ENCODE data around the gene HCK. TPM values are rescaled to one million over a fixed set of nuclear protein-coding genes. Genes with fewer than 3 reads are reported as not detected.

HCK gene
- total RNA-seq, 1 donor from 2014 or later: 35.1 TPM

DNA sequence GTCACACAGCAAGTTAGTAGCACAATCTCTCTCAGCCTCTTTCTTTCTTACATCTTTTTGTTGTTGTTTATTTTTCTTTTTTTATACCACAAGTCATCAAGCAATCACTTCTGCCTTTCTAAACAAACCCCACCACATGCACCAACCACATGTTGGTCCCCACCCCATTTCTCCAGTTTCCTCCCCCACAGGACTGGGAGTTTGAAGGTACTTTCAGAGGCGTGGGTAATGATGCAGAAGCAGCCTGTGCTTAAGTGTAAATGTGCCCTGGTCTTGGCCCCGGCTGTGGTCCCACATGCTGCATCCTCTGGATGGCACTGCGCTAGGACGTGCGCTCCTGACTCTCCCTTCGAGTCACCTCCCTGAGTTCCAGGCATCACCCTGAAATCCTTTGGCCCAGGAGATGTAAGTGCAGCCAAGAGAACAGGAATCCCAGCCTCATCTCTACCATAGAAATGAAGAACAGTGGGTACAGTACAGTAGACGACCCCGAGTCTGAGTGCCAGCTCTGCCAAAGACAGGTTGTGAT, 5.7 kb downstream of the HCK start:
- DNase-seq (ENCODE audit: low spot score): no peak

DNA sequence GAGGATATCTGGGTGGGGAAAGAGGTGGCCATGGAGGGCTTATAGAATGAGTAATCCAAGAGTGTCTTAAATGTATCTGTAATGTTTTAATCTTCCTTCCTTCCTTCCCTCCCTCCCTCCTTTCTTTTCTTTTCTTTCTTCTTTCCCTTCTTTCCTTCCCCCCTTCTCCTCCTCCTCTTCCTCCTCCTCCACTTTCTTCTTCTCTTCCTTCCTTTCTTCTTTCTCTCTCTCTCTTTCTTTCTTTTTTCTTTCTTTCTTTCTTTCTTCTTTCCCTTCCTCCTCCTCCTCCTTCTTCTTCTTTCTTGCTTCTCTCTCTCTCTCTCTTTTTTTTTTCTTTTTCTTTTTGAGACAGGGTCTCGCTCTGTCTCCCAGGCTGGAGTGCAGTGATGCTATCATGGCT, 7.1 kb downstream of the HCK start:
- no peak for DNase-seq (ENCODE audit: low spot score)

DNA sequence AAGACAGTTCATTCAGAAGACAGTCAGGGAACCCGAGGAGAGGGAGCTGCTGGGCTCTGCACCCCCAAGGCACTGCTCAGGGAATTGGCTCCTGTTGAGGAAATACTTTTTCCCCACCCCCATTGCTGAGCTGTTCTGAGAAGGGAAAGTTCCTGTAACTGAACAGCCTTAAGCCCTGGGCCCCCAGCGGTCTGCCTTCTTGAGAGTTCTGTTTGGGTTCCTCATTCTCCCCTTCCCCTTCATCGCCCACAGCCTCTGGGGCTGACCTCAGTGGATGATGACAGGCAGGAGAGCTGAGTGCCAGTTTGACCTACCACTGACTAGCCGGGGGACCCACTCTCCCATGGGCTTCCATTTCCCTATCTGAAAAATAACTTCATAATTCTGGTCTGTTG, 10.7 kb downstream of the HCK start:
- no peak for DNase-seq (ENCODE audit: low spot score)

DNA sequence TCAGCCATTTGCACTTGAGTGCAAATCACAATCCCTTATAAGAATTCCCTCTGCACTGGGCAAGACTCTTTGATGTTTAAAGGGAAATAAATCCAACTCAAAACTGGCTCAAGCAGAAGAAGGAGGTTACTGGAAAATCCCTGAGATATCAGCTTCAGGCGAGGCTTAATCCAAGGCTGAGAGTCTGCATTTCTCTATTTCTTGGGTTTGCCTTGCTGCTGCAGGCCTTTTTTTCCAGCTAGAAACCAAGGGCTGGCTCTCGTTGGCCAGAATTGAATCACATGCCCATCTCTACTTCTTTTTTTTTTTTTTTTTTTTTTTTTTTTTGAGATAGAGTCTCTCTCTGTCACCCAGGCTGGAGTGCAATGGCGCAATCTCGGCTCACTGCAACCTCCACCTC, 11.7 kb downstream of the HCK start:
- no peak for DNase-seq (ENCODE audit: low spot score)

DNA sequence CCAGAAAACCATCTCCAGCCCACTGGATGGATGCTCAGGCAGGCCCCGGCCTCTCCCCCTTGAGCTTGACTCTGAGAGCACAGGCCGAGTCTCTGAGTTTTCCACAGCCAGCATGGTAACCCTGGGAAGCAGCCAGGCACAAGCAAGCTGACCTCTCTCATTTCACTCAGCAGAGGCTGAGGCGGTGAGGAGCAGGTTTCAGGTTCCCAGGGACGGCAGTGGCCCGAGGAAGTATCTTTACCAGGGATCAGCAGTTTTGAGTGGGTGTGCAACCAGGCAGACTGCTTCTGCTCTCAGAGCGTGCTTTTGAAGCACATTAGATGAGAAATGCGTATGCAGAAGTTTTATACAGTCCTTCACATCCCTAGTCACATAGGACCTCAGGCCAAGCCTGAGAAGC, 12.6 kb downstream of the HCK start:
- no peak for DNase-seq (ENCODE audit: low spot score)

DNA sequence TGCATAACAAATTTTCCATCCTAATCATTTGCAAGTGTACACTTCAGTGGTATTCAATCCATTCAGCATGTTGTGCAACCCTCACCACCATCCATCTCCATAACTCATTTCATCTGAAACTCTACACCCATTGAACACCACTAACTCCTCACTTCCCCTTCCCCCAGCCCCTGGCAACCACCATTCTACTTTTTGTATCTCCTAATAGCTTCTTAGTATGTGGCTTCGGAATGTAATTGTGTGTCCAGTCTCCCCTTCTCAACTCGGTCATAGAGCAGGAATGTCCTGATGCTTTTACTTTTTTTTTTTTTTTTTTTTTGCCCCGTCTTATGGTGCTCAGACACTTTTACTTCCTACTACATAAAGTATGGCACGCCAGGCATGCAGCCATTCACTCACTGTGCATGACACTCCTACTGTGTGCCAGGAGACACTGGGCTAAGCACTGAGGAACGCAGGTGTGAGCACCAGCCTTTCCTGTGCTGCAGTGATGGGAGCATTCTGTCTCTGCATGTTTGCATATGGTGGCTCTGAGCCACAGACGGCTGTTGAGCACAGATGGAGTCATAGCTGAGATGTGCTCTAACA, 15.3 kb downstream of the HCK start:
- DNase-seq (ENCODE audit: low spot score): no peak

DNA sequence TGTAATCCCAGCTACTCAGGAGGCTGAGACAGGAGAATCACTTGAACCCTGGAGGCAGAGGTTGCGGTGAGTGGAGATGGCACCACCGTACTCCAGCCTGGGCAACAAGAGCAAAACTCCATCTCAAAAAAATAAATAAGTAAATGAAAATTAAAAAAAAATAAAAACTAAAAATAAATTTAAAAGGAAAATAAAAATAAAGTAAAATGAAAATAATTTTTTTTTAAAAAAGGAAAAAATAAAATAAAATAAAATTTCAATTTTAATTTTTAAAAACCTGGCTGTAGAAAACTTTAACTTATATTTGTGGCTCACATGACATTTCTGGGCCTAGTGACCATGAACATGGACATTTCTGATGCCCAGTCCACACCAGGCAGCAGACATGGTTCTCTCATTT, 16.1 kb downstream of the HCK start:
- no peak for DNase-seq (ENCODE audit: low spot score)

DNA sequence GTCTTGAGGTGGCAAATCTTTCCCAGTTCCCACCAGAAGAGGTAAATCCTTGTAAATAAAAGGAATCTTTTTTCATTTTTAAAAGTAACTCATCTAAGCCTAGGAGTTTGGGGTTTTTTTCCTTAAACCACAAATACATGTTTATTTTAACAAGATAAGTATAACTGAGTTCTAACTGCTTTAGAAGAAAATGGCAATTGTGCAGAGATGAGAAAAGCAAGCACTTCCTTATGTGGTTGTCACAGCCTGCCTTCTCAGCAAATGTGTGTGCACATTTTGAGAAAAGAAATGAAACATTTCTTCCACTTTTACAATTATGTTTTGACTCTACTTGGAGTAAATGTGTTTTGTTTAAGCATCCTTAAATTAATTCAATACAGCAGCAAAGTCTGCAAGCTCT, 17.7 kb downstream of the HCK start:
- no peak for DNase-seq (ENCODE audit: low spot score)

DNA sequence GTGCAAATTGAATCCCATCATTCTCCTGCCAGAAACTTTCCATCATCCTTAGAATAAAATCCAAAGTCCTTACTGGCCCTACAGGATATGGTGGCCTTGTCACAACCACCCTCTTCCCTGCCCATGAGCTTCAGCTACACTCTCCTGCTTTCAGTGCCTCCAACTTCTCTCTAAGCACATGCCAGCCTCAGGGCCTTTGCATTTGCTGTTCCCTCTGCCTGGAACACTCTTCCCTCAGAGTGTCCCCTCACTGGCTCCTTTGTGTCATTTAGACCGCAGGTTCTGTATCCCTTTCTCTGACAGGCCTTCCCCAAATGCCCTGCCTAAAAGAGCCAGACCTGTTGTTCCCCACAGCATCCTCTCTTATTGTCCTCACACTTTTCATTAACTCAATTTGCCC, 18.2 kb downstream of the HCK start:
- DNase-seq (ENCODE audit: low spot score): no peak

DNA sequence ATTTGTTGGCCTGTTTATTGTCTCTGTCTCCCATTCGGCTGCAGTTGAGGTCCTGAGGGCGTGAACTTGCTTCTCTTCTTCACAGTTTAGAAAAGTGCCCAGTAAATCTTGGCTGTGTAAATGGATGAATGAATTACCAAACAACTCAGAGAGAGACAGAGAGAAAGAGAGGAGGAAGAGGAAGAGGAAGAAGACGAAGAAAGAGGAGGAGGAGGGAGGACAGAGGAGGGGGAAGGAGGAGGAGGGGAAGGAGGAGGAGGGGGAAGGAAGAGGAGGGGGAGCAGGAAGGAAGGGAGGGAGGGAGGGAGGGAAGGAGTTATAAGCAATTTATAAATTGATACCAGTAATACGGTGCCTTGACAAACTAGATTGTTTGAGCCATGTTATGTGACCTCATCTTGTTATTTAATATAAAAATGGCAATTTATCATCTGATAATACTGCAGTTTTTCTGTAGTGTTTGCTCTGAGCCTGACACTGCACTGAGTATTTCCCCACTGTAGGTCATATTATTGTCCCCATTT, 18.7 kb downstream of the HCK start:
- no peak for DNase-seq (ENCODE audit: low spot score)

DNA sequence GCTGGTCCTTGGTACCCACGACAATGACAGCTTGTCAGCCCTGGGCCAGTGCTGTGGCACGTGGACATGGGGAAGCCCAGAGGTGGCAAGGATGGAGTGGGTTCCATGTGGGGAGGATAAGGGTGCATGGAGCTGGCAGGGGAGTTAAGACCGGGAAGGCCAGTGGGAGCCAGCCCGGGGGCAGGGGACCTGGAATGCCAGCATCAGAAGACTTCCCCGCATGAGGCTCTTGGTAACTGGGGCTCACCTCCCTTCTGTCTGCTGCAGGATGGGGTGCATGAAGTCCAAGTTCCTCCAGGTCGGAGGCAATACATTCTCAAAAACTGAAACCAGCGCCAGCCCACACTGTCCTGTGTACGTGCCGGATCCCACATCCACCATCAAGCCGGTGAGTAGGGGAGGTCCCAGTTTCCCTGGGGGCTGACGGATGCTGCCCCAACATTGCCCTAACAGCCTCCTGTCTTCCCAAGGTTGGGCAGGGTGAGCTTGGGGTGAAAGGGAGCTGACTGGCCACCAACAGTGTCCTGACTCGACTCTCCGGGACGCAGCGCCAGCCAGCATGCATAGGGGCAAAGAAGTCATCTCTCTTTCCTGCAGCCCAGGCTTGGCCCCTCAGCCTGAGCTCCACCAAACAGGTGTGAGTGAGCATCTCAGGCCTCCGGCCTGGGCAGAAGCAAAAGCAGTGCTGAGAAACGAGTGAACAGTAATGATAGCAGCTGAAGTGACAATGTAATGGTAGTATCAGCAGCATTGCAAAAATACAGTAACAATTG, 19.5 kb downstream of the HCK start:
- DNase-seq (ENCODE audit: low spot score): no peak

DNA sequence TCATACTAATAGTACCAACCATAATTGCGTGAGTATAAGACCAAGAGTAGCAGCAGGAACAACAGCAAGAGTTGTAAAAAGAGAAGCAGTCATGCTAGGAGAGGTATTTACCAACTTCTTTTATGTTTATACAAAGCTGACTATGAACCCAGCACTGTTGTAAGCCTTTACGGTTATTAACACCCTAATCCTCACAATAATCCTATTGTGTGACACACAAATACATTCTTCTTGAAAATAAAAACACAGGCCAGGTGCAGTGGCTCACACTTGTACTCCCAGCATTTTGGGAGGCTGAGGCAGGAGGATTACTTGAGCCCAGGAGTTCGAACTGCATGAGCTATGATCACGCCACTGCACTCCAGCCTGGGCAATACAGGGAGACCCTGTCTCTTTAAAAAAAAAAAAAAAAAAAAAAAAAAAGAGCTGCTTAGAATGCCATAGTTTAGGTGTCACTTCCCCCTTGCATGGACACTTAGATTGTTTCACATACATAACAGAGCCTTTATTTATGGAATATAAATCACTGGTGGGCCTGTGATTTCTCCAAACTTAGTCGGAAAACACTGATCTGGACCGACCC, 20.2 kb downstream of the HCK start:
- DNase-seq (ENCODE audit: low spot score): no peak

DNA sequence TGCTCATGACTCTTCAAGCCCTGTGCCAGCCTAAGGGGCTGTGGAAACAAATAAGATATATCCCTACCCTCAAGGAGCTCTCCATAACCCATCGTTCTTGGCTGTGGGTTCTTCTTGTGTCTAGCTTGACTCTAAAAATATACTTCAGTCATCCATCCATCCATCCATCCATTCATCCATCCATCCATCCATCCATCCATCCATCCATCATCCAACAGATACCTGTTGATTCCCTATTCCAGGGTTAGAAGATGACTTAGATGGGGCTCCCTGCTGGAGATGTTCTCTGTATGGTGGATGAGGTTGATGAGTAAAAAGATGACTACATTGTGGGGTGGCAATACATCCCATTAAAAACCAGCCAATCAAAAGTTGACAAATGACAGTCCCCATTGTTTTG, 23.5 kb downstream of the HCK start:
- no peak for DNase-seq (ENCODE audit: low spot score)

DNA sequence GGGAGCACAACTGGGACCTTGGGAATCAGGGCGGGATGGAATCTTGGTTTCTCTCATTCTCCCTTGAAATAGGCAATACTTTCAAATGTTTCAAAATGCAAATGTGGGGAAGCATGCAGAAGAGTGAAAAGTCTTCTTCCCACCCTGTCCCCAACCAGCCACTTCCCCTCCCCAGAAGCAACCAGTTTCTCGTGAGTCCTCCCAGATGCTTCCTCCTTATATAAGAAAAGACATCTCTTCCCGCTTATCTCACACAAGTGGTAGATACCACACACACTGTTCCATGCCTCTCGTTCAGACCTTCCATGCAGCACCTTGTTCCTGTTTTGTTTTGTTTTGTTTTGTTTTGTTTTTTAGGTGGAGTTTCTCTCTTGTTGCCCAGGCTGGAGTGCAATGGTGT, 25.1 kb downstream of the HCK start:
- DNase-seq (ENCODE audit: low spot score): no peak

DNA sequence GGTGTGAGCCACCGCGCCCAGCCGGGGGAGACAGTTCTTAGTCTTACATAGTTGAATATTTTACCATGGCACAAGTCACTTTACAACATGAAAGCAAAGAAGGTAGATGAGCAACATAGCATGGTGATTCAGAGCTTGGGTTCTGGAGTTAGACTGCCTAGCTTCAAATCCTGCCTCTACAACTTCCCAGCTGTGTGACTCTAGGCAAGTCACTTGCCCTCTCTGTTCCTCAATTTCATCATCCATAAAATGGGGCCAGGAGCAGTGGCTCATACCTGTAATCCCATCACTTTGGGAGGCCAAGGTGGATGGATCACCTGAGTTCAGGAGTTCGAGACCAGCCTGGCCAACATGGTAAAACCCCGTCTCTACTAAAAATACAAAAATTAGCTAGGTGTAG, 26.3 kb downstream of the HCK start:
- no peak for DNase-seq (ENCODE audit: low spot score)

DNA sequence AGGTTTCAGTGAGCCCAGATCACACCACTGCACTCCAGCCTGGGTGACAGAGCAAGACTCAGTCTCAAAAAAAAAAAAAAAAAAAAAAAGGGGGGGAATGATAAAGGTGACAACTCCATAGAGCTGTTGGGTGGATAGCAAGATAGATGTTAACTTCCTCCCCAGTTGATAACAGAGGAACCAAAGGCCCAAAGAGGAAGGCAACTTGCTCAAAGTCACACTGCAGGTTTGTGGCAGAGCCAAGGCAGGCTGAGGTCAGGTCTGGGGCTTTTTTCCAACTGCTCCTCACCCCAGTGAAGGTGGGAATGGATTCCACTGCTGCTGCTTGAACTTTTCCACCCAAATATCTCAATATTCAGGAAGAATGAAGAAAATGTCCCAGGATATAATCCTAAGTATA, 26.7 kb downstream of the HCK start:
- no peak for DNase-seq (ENCODE audit: low spot score)

DNA sequence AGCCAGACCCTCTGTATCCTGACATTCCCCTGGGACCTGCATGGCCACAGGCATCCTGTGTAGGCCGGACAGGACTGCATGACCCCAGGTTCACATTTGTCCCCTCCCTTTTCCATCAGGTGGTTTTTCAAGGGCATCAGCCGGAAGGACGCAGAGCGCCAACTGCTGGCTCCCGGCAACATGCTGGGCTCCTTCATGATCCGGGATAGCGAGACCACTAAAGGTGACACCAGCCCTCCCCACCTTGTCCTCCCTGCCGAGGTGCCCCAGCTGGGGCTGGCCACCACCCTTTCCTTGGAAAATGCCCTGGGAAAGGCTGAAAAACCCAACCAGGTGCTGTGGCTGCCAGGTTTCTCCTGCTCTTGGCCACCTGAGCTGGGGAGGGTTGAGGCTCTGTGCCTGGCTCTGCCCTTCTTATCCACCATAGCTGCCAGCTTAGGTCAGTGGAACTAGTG, 27.6 kb downstream of the HCK start:
- no peak for DNase-seq (ENCODE audit: low spot score)

DNA sequence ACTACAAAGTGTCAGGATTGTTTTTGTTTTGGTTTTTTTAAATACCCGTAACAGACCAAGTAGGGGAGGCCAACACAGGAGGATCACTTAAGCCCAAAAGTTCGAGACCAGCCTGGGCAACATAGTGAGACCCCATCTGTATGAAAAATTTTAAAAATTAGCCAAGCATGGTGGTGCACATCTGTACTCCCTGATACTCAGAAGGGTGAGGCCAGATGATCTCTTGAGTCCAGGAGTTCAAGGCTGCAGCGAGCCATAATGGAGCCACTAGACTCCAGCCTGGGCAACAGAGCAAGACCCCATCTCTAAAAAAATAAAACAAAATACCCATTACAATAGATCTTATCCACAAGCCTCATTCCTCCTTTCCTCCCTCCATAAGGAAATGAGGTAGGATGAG, 28.7 kb downstream of the HCK start:
- no peak for DNase-seq (ENCODE audit: low spot score)

DNA sequence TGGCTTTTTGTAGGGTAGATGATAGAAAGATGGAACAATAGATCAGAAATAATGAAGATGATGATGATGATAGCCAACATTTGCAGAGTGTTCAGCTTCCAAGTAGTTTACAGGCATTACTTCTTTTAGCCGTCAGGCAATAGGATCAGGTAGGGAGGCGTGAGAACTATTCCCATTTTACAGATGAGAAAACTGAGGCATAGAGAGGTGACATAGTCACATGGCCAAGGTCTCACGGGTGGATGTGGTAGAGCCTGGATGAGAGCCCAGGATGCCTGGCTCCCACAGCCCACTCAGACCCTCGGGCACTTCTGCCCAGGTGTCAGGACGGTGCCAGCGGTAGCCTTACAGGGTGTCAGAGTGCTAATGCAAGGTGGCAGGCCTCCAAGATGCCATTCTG, 31.4 kb downstream of the HCK start:
- no peak for DNase-seq (ENCODE audit: low spot score)

DNA sequence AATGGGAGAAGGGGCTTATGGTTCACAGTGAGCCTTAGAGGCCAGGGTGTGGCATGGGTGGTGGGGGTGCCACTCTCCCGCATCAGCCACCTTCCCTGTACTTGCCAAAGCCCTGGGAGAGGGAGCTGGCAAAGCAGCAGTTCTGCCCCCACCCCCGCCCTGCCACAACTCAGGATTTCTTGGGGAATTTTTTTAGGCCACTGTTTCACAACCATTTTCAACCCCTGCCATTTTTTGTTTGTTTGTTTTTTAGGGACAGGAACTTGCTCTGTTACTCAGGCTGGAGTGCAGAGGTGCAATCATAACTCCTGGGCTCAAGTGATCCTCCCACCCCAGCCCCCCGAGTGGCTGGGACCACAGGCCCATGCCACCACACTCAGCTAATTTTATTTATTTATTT, 35.0 kb downstream of the HCK start:
- DNase-seq (ENCODE audit: low spot score): no peak

DNA sequence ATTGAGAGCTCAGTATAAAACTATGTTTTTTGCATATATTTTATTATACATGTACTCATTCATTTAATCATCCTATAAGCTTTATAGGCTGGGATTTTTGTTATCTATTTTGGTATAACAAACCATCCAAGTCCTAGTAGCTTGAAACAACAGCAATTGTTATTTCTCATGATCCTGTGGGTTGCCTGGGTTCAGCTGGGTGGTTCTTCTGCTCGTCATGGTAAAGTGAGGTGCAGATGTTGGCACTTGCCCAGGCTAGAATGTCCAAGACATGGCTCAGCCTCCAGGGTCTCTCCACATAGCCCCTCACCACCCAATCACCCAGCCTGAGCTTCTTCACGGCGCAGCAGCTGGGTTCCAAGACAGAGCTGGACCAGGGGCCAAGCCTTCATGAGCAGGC, 36.7 kb downstream of the HCK start:
- no peak for DNase-seq (ENCODE audit: low spot score)

DNA sequence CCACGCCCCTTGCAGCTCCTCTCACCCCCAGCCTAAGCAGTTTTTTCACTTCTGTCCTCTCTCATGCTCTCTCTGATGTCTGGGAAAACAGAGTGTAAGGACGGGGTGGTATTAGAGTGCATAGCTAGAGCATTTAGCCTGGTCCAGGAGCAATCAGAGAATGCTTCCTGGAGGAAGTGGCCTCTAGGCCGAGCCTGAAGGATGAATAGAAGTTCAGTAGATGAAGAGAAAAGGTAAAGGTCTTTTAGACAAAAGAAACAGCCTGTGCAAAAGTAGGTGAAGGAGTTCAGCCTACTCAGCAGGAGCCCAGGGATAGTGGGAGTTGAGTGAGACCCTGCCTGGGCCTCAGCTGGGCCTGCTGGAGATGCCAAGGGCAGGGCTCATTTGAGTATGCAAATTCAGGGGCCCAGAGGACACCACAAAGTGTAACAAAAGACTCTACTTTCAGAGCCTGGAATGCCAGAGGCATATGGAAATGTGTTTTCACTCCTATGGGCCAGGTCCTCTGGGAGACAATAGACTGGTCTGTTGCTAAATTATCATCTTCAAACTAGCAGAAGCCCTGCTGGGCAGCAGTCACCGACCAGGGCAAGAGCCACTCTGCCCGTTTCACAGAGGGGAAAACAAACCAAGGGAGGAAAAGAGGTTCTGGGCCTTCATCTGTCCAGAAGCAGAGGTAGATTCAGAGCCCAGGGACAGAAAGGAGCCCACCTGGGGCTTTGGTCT, 37.8 kb downstream of the HCK start:
- no peak for DNase-seq (ENCODE audit: low spot score)
